Activated T-helper 17 cell treated with anti-CD3 and anti-CD28 coated beads, Interleukin-2, amount 50 U/mL, for 72 hours (primary cell): ENCODE measurements around the gene PSMD7. TPM values are rescaled to one million over a fixed set of nuclear protein-coding genes. Genes with fewer than 3 reads are reported as not detected.
"Not testable (repeated sequence)": the region's sequence is repeated elsewhere in the genome, so short reads cannot be mapped to it uniquely, and the experiment has no call there.

Experiments
- ATAC-seq: fragments of 150-1000 bp; cut with Tn5 transposase; replicated peaks from 2 replicates; pipeline ENCODE4 v1.10.0; 2021; ENCODE audit warnings: mild to moderate bottlenecking, moderate library complexity
- H3K27ac Mint-ChIP-seq: one replicate; pipeline ENCODE4 v1.8.0; 2022; ENCODE audit warnings: mixed read lengths
- H3K27me3 Mint-ChIP-seq: one replicate; pipeline ENCODE4 v1.8.0; 2022; ENCODE audit warnings: mixed read lengths
- H3K36me3 Mint-ChIP-seq: one replicate; pipeline ENCODE4 v1.8.0; 2022; ENCODE audit warnings: low read depth, mild to moderate bottlenecking, mixed read lengths
- H3K4me1 Mint-ChIP-seq: one replicate; pipeline ENCODE4 v1.8.0; 2022; ENCODE audit warnings: mixed read lengths
- H3K4me3 Mint-ChIP-seq: one replicate; pipeline ENCODE4 v1.8.0; 2022; ENCODE audit warnings: mild to moderate bottlenecking, mixed read lengths
- H3K9me3 Mint-ChIP-seq: one replicate; pipeline ENCODE4 v1.8.0; 2022; ENCODE audit warnings: mixed read lengths
- total RNA-seq, 2 donors: library from RNA; stranded (reverse); gene quantifications; one replicate each; pipeline ENCODE4 v1.2.3, GENCODE V29; 2022

Gene PSMD7
- total RNA-seq, 2 donors from 2014 or later: 72.7 to 120 TPM

DNA sequence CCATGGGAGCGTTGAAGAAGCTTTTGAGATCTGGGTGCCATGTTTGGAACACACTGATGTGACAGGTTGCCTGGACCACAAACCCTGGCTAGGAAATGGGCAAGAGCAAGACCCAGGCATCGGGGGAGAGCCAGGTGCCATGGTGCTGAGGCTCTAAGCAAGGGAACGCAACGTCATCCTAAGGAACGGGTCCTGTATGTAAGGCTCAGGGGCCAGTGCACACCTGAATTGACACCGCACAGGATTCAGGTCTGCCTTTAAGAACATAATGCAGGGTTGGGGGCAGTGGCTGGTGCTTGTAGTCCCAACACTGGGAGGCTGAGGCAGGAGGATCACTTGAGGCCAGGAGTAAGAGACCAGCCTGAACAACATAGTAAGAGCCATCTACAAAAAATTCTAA, 10.8 kb downstream of the PSMD7 start:
- no peak overlapping the region for H3K27ac Mint-ChIP-seq
- no peaks in the 10 kb centered on the region for H3K9me3 Mint-ChIP-seq
- no peaks in the 10 kb centered on the region for H3K27me3 Mint-ChIP-seq
- no peak for ATAC-seq
- peaks cover 56% of the 10 kb centered on the region for H3K36me3 Mint-ChIP-seq
- no peaks in the 10 kb centered on the region for H3K4me1 Mint-ChIP-seq
- H3K4me3 Mint-ChIP-seq: no peak overlapping the region

DNA sequence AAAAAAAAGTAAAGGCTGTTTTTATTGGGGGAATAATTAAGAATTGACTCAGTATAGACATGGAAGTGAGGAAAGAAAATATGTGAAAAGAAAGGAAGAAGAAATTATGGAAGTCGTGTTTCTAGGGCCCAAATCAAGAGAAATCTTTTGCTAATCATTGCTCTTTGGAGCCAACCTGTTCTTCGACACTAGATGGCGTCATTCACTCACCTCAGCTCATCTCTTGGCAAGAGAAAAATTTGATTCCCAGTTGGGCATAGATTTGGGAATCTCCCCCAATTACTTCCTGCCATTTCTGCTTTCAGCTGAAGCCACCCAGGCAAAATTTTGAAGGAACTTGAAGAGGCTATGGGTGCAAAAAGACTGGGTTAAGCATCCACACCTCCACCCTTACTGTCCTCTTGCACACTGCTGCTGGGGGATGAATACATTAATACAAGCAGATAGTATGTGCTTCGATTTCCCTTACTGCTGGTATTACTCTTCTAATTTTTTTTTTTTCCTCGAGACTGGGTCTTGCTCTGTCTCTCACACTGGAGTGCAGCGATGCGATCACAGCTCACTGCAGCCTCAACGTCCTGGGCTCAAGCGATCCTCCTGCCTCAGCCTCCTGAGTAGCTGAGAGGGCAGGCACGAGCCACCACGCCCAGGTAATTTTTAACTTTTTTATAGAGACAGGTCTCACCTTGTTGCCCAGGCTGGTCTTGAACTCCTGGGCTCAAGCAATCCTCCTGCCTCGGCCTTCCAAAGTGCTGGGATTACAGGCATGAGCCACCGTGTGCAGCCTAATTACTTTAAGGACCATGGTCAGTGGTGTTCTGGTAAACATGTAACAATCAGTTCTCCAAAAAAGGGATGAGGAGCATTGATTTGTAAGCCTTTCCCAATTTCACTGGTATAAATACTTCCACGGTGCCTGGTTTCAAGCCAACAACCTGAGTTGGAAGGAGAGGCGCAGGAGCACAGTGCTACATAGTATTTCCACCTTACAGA, 13.5 kb downstream of the PSMD7 start:
- H3K4me3 Mint-ChIP-seq: no peak overlapping the region
- no peak overlapping the region for H3K27ac Mint-ChIP-seq
- H3K36me3 Mint-ChIP-seq: peaks cover 42% of the 10 kb centered on the region
- ATAC-seq: no peak
- H3K9me3 Mint-ChIP-seq: no peaks in the 10 kb centered on the region
- no peaks in the 10 kb centered on the region for H3K4me1 Mint-ChIP-seq
- H3K27me3 Mint-ChIP-seq: no peaks in the 10 kb centered on the region

DNA sequence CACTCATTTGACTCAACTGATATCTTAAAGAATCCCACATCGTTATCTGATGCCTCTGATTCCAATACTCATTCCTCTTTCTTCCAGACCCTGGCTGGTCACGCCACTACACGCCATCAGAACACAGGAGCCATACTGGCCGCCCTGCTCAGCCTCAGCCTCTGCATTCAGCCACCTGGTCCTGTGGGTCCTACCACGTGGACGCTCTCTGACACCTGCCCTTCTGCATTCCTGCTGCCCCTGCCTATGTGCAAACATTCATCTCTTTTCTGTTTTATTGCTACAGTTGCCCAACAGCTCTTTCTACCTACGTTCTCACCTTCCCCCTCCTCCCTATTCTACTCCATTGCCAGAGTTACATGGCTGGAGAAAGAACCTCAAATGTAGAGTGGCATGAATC, 18.4 kb downstream of the PSMD7 start:
- Mint-ChIP-seq H3K36me3 (peaks cover 13% of the 10 kb centered on the region), H3K27ac (no peak overlapping the region), H3K27me3 (no peaks in the 10 kb centered on the region), H3K4me1 (no peaks in the 10 kb centered on the region), H3K9me3 (no peaks in the 10 kb centered on the region), H3K4me3 (no peak overlapping the region)
- ATAC-seq: no peak

DNA sequence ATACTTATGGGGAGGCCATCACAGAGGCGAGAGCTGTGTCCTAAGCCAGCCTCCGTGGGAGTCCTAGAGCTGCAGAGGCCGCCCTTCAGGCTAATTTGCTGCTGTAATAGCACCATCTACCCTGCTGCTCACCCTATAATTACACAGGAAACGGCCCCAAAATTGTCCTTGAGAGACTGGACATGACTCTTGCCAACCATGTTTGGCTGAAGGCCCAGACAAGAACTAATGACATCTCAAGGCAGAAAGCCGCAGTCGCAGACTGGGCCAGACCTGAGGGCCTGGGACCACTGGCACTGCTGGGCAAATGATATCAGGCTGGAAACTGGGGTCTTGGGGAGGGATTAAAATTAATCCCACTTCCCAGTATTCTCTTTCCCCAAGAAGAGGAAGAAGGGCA, 24.1 kb downstream of the PSMD7 start:
- Mint-ChIP-seq H3K36me3 (peaks cover 8% of the 10 kb centered on the region), H3K27ac (no peak overlapping the region), H3K9me3 (no peaks in the 10 kb centered on the region), H3K27me3 (no peaks in the 10 kb centered on the region), H3K4me3 (no peak overlapping the region), H3K4me1 (no peaks in the 10 kb centered on the region)
- ATAC-seq: no peak

DNA sequence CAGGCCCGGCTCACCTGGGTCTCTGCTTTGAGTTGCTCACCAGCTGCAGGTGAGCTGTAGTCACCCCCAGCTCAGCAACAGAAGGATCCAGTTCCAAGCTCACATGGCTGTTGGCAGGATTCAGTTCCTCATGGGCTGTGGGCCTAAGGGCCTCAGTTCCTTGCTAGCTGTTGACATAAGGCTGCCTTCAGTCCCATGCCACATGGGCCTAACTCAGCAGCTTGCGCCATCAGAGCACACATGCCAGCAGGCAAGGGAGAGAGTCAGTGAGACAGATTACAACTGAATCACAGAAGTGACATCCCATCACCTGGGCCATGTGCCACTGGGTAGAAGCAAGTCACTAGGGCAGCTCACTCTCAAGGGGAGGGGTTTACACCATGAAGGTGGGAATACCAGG, 24.7 kb downstream of the PSMD7 start:
- no peak for ATAC-seq
- Mint-ChIP-seq H3K4me3 (no peak overlapping the region), H3K27ac (no peak overlapping the region), H3K36me3 (peaks cover 14% of the 10 kb centered on the region), H3K9me3 (no peaks in the 10 kb centered on the region), H3K27me3 (no peaks in the 10 kb centered on the region), H3K4me1 (no peaks in the 10 kb centered on the region)

DNA sequence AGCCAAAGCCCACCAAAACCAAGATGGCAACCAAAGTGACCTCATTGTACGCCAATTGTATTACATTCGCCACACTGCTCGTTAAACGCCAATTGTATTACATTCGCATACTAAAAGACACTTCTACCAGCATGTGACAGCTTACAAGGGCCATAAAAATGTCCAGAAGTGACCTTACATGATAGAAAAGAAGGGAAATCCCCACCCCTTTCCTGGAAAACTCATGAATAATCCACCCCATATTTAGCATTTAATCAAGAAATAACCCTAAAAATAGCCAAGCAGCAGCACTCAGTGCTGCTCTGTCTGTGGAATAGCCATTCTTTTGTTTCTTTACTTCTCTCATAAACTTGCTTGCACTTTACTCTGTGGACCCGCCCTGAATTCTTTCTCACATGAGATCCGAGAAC, 25.7 kb downstream of the PSMD7 start:
- H3K4me3 Mint-ChIP-seq: no peak overlapping the region
- no peak for ATAC-seq
- no peaks in the 10 kb centered on the region for H3K4me1 Mint-ChIP-seq
- H3K36me3 Mint-ChIP-seq: peaks cover 23% of the 10 kb centered on the region
- no peaks in the 10 kb centered on the region for H3K27me3 Mint-ChIP-seq
- H3K9me3 Mint-ChIP-seq: no peaks in the 10 kb centered on the region
- no peak overlapping the region for H3K27ac Mint-ChIP-seq

DNA sequence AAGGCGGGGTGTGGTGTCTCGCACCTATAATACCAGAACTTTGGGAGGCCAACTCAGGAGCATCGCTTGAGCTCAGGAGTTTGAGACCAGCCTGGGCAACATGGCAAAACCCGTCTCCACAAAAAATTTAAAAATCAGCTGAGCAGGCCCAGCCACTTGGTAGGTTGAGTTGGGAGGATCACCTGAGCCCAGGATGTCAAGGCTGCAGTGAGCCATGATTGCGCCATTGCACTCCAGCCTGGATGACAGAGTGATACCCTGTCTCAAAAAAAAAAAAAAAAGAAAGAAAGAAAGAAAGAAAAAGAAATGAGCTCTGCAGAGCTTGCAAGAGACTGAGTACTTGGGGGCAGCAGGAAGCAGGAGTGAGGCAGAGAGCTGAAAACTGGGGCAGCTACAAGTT, 28.2 kb downstream of the PSMD7 start:
- not testable (repeated sequence) for H3K9me3 Mint-ChIP-seq, H3K4me3 Mint-ChIP-seq, H3K4me1 Mint-ChIP-seq, H3K27me3 Mint-ChIP-seq, H3K27ac Mint-ChIP-seq, ATAC-seq
- H3K36me3 Mint-ChIP-seq: peaks cover 42% of the 10 kb centered on the region

DNA sequence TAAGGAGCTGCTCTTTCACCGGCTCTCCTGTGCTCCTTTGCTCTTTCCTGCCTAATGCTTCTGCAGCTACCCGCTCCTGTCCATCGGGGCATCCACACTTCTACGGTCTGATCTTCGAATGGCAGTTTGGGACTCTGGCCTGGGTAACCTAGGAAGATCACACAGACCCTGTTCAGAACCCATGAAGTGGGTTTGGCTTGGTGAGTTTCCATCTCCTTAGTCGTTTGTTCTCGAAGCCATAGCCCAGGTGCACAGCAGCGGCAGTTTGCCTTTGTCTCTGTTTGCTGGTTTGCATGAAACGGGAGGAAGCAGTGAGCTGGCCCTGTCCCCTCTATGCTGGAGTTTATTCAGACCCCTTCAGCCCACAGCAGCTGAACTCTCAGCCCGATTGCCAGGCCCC, 29.0 kb downstream of the PSMD7 start:
- Mint-ChIP-seq H3K9me3 (no peaks in the 10 kb centered on the region), H3K4me1 (no peaks in the 10 kb centered on the region), H3K4me3 (no peak overlapping the region), H3K27me3 (no peaks in the 10 kb centered on the region), H3K36me3 (peaks cover 48% of the 10 kb centered on the region), H3K27ac (peak overlapping the region; percentile 5)
- no peak for ATAC-seq

DNA sequence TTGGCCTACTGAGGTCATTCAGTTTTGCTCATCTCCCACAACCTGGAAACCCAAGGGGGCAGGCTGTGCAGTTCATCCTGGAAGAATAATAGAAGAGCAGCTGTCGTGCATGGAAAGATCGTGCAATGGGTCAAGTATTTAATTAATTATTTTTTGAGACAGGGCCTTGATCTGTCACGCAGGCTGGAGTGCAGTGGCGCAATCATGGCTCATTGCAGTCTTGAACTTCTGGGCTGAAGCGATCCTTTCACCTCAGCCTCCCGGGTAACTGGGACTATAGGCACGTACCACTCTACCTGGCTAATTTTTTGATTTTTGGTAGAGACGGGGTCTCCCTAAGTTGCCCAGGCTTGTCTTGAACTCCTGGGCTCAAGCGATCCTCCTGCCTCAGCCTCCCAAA, 31.7 kb downstream of the PSMD7 start:
- not testable (repeated sequence) for H3K4me3 Mint-ChIP-seq, H3K27me3 Mint-ChIP-seq, H3K9me3 Mint-ChIP-seq, H3K27ac Mint-ChIP-seq, ATAC-seq, H3K4me1 Mint-ChIP-seq
- peaks cover 75% of the 10 kb centered on the region for H3K36me3 Mint-ChIP-seq

DNA sequence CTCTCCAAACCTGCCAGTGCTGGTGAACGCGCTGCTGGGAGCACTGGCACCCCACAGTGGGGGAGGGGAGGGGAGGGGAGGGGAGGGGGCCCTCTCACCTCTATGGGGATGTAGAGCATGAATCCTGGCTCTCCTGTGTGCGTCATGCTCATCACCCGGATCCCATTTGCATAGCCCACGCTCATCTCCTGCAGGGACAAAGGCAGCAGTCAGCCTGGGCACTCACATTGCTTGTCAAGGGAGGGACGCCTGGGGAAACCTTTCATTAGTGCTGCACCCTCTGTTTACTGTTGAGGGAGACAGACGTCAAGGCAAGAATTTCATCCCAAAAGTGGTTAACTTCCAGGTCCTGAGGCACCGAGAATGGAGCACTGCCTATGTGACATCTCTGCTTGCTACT, 35.9 kb downstream of the PSMD7 start:
- not testable (repeated sequence) for H3K27ac Mint-ChIP-seq, H3K4me1 Mint-ChIP-seq, H3K4me3 Mint-ChIP-seq, ATAC-seq, H3K27me3 Mint-ChIP-seq, H3K9me3 Mint-ChIP-seq
- peaks cover 80% of the 10 kb centered on the region for H3K36me3 Mint-ChIP-seq

DNA sequence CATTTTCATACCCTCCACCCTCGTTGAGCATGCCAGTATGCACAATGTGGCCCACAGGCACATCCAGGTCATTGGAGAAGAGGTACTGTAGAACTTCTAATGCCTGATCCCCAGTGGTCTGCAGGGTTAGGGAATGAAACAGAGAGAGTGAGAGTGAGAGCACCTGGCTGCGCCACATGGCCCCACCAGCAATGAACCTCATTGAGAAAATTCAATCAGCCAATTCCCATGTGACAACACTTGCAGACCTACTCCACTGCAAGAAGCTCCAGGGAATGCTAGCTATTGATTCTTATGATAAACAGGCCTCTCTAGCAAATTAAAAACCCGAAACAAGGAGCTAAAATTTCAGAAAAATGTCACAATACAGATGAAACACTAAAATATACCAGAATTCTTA, 40.9 kb downstream of the PSMD7 start:
- not testable (repeated sequence) for H3K4me1 Mint-ChIP-seq, ATAC-seq, H3K4me3 Mint-ChIP-seq, H3K27me3 Mint-ChIP-seq, H3K27ac Mint-ChIP-seq, H3K9me3 Mint-ChIP-seq
- peaks cover 87% of the 10 kb centered on the region for H3K36me3 Mint-ChIP-seq

DNA sequence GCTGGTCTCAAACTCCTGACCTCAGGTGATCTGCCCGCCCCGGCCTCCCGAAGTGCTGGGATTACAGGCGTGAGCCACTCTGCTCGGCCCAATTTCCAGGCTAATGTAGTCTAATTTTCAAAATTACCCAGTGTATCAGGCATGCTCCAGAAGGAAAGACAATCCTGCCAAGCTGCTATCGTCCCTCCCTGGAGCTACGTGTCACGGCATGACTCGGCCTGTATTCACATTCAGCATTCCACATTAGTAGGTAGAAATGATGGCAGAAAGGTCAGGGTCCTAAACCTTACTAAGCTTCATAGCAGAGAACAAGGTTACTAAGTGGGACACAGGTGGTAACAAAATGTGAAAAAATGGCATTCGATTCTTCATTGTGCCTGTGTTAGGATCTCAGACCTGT, 42.6 kb downstream of the PSMD7 start:
- H3K9me3 Mint-ChIP-seq, H3K27me3 Mint-ChIP-seq, H3K27ac Mint-ChIP-seq, H3K4me1 Mint-ChIP-seq, ATAC-seq, H3K4me3 Mint-ChIP-seq: not testable (repeated sequence)
- H3K36me3 Mint-ChIP-seq: peaks cover 93% of the 10 kb centered on the region

DNA sequence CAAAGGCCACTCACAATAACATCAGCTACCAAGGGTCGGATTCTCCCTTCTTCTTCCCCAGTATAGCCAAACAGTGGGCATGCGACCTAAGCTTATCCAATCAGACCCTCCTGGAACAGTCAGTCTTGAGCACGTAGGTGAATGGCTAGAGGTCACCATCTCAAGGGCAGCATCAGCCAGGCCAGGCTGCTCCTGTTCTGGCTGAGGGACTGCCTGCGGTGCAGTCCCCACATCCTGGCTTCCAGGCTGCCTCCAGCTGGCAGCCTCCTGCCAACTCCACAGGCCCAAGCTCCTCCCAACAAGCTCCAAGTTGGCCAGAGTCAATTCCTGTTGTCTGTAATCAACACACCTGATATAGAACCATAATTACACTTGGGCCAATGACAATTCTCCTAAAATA, 56.4 kb downstream of the PSMD7 start:
- not testable (repeated sequence) for H3K4me1 Mint-ChIP-seq, H3K9me3 Mint-ChIP-seq, H3K27me3 Mint-ChIP-seq, ATAC-seq, H3K4me3 Mint-ChIP-seq, H3K27ac Mint-ChIP-seq
- H3K36me3 Mint-ChIP-seq: peaks cover 75% of the 10 kb centered on the region
